GM23338 (cell line): ENCODE results near the gene VPS37C. TPM values are rescaled to one million over a fixed set of nuclear protein-coding genes. Genes with fewer than 3 reads are reported as not detected.

Experiments
- ATAC-seq: fragments of 200-7000 bp; cut with Tn5 transposase; 3 replicates; pipeline ENCODE4 v1.9.1; 2020
- DNase-seq: peaks from one replicate; pipeline ENCODE4 v3.0.0-alpha.2; 2015; ENCODE audit warnings: low spot score
- H2AFZ ChIP-seq: fragments of 200-600 bp; sonication (generic); 2 replicates; pipeline ENCODE4 v1.8.0; 2016; ENCODE audit warnings: antibody characterized with exemption, mild to moderate bottlenecking, moderate library complexity
- H3F3A ChIP-seq: fragments of 200-600 bp; sonication (generic); replicated peaks from 2 replicates; pipeline ENCODE4 v1.8.0; 2017; ENCODE audit warnings: antibody characterized with exemption, mixed run types, low read depth
- H3K27ac ChIP-seq: fragments of 200-600 bp; sonication (generic); 2 replicates; pipeline ENCODE4 v1.6.1; 2016; ENCODE audit warnings: low read depth
- H3K27me3 ChIP-seq: fragments of 200-600 bp; sonication (generic); 2 replicates; pipeline ENCODE4 v1.8.0; 2016; ENCODE audit warnings: mild to moderate bottlenecking, mixed run types, moderate library complexity; ENCODE audit not compliant: insufficient read depth
- H3K36me3 ChIP-seq: fragments of 200-600 bp; sonication (generic); 2 replicates; pipeline ENCODE4 v1.8.0; 2016; ENCODE audit warnings: mild to moderate bottlenecking; ENCODE audit not compliant: insufficient read depth
- H3K4me1 ChIP-seq: fragments of 200-600 bp; sonication (generic); 2 replicates; pipeline ENCODE4 v1.8.0; 2016; ENCODE audit warnings: mild to moderate bottlenecking, moderate library complexity; ENCODE audit not compliant: insufficient read depth
- H3K4me2 ChIP-seq: fragments of 200-600 bp; sonication (generic); 2 replicates; pipeline ENCODE4 v1.7.1; 2017; ENCODE audit warnings: mixed run types
- H3K4me3 ChIP-seq: fragments of 200-600 bp; sonication (generic); 2 replicates; pipeline ENCODE4 v1.6.1; 2016; ENCODE audit warnings: mixed run types
- H3K79me2 ChIP-seq: fragments of 200-600 bp; sonication (generic); replicated peaks from 2 replicates; pipeline ENCODE4 v1.8.0; 2017; ENCODE audit warnings: mild to moderate bottlenecking; ENCODE audit not compliant: insufficient read depth
- H3K9me2 ChIP-seq: fragments of 200-600 bp; sonication (generic); 2 replicates; pipeline ENCODE4 v1.8.0; 2017; ENCODE audit not compliant: insufficient read depth
- H4K20me1 ChIP-seq: fragments of 200-600 bp; sonication (generic); replicated peaks from 2 replicates; pipeline ENCODE4 v1.8.0; 2017; ENCODE audit warnings: mild to moderate bottlenecking; ENCODE audit not compliant: insufficient read depth
- H3K27ac Mint-ChIP-seq: 2 replicates; pipeline ENCODE4 v1.8.0; 2020; ENCODE audit warnings: inconsistent platforms, mild to moderate bottlenecking, moderate library complexity, mixed read lengths
- H3K27me3 Mint-ChIP-seq: 3 replicates; pipeline ENCODE4 v1.8.0; 2022; ENCODE audit warnings: low read depth, mild to moderate bottlenecking, moderate library complexity, mixed read lengths, inconsistent platforms; ENCODE audit not compliant: insufficient read depth, poor library complexity
- H3K36me3 Mint-ChIP-seq: 3 replicates; pipeline ENCODE4 v1.8.0; 2021; ENCODE audit warnings: low read depth, mild to moderate bottlenecking, inconsistent platforms, moderate library complexity, mixed read lengths
- H3K4me1 Mint-ChIP-seq: 3 replicates; pipeline ENCODE4 v1.8.0; 2020; ENCODE audit warnings: mild to moderate bottlenecking, inconsistent platforms, mixed read lengths
- H3K4me3 Mint-ChIP-seq: 3 replicates; pipeline ENCODE4 v1.8.0; 2021; ENCODE audit warnings: moderate library complexity, mild to moderate bottlenecking, inconsistent platforms, mixed read lengths
- H3K9me3 Mint-ChIP-seq: 3 replicates; pipeline ENCODE4 v1.8.0; 2020; ENCODE audit warnings: moderate library complexity, mild to moderate bottlenecking, inconsistent platforms, mixed read lengths
- CREB1 ChIP-seq: fragments of 250-450 bp; sonication (Bioruptor Pico); IDR thresholded peaks from 2 replicates; pipeline ENCODE4 v1.5.0; 2020; ENCODE audit warnings: low read depth, mild to moderate bottlenecking, moderate library complexity
- EZH2 ChIP-seq: fragments of 200-600 bp; sonication (generic); IDR thresholded peaks from one replicate; pipeline ENCODE4 v1.8.0; 2017; ENCODE audit warnings: antibody characterized with exemption, mild to moderate bottlenecking, low read depth; ENCODE audit not compliant: unreplicated experiment
- EZH2phosphoT487 ChIP-seq: fragments of 200-600 bp; sonication (generic); IDR thresholded peaks from one replicate; pipeline ENCODE4 v1.8.1; 2018; ENCODE audit warnings: antibody characterized with exemption; ENCODE audit not compliant: unreplicated experiment
- JUNB ChIP-seq: IDR thresholded peaks from one replicate; pipeline ENCODE4 v1.6.1; 2016; ENCODE audit warnings: antibody characterized with exemption; ENCODE audit not compliant: unreplicated experiment
- NANOG ChIP-seq: IDR thresholded peaks from 2 replicates; pipeline ENCODE4 v1.6.1; 2016; ENCODE audit warnings: antibody characterized with exemption, borderline replicate concordance
- POLR2AphosphoS5 ChIP-seq: IDR thresholded peaks from 2 replicates; pipeline ENCODE4 v1.6.1; 2016; ENCODE audit warnings: antibody characterized with exemption, low read depth
- STAT1 ChIP-seq: IDR thresholded peaks from one replicate; pipeline ENCODE4 v1.6.1; 2016; ENCODE audit warnings: antibody characterized with exemption; ENCODE audit not compliant: unreplicated experiment
- ZNF114 ChIP-seq: fragments of 250-450 bp; sonication (Bioruptor Pico); IDR thresholded peaks from 2 replicates; pipeline ENCODE4 v1.5.0; 2020; ENCODE audit warnings: mild to moderate bottlenecking, moderate library complexity
- ZNF331 ChIP-seq: fragments of 250-450 bp; sonication (Bioruptor Pico); IDR thresholded peaks from 2 replicates; pipeline ENCODE4 v1.5.0; 2020; ENCODE audit warnings: low read depth, mild to moderate bottlenecking, moderate library complexity
- polyA plus RNA-seq: library from polyadenylated mRNA; unstranded; fragments of >200 nt; fragmentation: Nextera tagmentation; extraction: Ambion mirVana; gene quantifications from 2 replicates; pipeline ENCODE4 v1.2.1, GENCODE V29; 2016
- total RNA-seq: library from RNA; depleted of rRNA; stranded (reverse); fragments of >200 nt; shearing (Covaris generic); gene quantifications from 2 replicates; pipeline ENCODE4 v1.2.3, GENCODE V29; 2014
- TF ChIP-seq, protein P1 (sequence below): fragments of 250-450 bp; sonication (Bioruptor Pico); IDR thresholded peaks from 2 replicates; pipeline ENCODE4 v1.5.0; 2020; ENCODE audit warnings: mild to moderate bottlenecking, moderate library complexity
- TF ChIP-seq, protein P2 (sequence below): IDR thresholded peaks from one replicate; pipeline ENCODE4 v1.6.1; 2018; ENCODE audit warnings: antibody characterized with exemption; ENCODE audit not compliant: unreplicated experiment
- TF ChIP-seq, protein P3 (sequence below): IDR thresholded peaks from 2 replicates; pipeline ENCODE4 v1.6.1; 2016; ENCODE audit warnings: antibody characterized with exemption
- TF ChIP-seq, protein P4 (sequence below), 2 experiments: fragments of 200-600 bp in 1 of 2; sonication (generic) in 1 of 2; conservative IDR thresholded peaks; 2 replicates each; pipeline versions ENCODE4 v1.5.1 to v1.6.1; 2016 to 2017; ENCODE audit warnings: antibody characterized with exemption in 2 of 2, low read depth in 2 of 2, mild to moderate bottlenecking in 2 of 2, moderate library complexity in 1 of 2

The VPS37C gene
- total and polyA plus RNA-seq, 2 experiments from 2014 or later: 8.8 to 19.4 TPM

DNA sequence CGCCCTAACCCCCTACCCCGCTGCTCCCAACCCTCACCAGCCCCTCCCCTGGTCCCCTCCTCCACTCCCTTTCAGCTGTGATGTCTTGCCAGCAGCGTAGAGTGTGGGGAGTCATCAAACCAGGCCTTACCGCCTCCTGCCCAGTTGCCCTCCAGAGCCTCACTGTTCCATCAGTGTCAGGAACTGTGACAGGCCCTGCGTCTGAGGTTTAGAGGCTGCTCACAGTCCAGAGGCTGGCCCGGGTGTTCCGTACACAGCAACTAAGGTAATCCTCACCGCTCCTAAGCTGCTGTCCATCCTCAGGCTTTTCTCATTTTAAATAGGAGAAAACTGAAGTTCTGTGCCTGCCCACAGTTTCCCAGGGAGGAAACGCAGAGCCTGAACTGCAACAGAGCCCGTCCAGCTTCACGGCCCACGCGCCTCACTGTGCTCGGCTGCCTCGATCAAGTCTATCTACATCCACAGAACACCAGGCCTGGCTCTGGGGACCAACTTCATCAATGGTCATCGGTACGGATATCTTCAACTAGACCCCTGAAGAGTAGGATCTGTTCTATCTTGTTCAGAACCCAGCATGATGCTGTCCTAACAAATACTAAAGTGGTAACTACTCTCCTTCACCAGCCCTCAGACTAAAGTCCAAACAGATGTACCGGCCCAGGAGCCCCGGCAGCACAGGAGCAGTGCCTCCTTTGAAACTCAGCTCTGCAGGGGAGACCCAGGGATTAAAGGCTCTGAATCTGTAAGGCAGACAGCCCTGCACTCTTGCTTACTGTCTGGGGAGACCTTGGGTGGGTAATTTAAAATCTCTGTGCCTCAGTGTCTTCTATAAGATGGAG is 10.3 kb downstream of the VPS37C start:
- ATAC-seq (peak; percentile 31), DNase-seq (peak; percentile 15)
- no peak for TF ChIP-seq CREB1
- TF ChIP-seq EZH2phosphoT487: no peak
- TF ChIP-seq, protein P1, sequence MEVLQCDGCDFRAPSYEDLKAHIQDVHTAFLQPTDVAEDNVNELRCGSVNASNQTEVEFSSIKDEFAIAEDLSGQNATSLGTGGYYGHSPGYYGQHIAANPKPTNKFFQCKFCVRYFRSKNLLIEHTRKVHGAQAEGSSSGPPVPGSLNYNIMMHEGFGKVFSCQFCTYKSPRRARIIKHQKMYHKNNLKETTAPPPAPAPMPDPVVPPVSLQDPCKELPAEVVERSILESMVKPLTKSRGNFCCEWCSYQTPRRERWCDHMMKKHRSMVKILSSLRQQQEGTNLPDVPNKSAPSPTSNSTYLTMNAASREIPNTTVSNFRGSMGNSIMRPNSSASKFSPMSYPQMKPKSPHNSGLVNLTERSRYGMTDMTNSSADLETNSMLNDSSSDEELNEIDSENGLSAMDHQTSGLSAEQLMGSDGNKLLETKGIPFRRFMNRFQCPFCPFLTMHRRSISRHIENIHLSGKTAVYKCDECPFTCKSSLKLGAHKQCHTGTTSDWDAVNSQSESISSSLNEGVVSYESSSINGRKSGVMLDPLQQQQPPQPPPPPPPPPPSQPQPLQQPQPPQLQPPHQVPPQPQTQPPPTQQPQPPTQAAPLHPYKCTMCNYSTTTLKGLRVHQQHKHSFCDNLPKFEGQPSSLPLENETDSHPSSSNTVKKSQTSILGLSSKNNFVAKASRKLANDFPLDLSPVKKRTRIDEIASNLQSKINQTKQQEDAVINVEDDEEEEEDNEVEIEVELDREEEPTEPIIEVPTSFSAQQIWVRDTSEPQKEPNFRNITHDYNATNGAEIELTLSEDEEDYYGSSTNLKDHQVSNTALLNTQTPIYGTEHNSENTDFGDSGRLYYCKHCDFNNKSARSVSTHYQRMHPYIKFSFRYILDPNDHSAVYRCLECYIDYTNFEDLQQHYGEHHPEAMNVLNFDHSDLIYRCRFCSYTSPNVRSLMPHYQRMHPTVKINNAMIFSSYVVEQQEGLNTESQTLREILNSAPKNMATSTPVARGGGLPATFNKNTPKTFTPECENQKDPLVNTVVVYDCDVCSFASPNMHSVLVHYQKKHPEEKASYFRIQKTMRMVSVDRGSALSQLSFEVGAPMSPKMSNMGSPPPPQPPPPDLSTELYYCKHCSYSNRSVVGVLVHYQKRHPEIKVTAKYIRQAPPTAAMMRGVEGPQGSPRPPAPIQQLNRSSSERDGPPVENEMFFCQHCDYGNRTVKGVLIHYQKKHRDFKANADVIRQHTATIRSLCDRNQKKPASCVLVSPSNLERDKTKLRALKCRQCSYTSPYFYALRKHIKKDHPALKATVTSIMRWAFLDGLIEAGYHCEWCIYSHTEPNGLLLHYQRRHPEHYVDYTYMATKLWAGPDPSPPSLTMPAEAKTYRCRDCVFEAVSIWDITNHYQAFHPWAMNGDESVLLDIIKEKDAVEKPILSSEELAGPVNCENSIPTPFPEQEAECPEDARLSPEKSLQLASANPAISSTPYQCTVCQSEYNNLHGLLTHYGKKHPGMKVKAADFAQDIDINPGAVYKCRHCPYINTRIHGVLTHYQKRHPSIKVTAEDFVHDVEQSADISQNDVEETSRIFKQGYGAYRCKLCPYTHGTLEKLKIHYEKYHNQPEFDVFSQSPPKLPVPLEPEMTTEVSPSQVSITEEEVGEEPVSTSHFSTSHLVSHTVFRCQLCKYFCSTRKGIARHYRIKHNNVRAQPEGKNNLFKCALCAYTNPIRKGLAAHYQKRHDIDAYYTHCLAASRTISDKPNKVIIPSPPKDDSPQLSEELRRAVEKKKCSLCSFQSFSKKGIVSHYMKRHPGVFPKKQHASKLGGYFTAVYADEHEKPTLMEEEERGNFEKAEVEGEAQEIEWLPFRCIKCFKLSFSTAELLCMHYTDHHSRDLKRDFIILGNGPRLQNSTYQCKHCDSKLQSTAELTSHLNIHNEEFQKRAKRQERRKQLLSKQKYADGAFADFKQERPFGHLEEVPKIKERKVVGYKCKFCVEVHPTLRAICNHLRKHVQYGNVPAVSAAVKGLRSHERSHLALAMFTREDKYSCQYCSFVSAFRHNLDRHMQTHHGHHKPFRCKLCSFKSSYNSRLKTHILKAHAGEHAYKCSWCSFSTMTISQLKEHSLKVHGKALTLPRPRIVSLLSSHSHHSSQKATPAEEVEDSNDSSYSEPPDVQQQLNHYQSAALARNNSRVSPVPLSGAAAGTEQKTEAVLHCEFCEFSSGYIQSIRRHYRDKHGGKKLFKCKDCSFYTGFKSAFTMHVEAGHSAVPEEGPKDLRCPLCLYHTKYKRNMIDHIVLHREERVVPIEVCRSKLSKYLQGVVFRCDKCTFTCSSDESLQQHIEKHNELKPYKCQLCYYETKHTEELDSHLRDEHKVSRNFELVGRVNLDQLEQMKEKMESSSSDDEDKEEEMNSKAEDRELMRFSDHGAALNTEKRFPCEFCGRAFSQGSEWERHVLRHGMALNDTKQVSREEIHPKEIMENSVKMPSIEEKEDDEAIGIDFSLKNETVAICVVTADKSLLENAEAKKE (CRISPR knock-in tag): no peak
- no peak for TF ChIP-seq ZNF114 (CRISPR knock-in tag)
- TF ChIP-seq, protein P2, sequence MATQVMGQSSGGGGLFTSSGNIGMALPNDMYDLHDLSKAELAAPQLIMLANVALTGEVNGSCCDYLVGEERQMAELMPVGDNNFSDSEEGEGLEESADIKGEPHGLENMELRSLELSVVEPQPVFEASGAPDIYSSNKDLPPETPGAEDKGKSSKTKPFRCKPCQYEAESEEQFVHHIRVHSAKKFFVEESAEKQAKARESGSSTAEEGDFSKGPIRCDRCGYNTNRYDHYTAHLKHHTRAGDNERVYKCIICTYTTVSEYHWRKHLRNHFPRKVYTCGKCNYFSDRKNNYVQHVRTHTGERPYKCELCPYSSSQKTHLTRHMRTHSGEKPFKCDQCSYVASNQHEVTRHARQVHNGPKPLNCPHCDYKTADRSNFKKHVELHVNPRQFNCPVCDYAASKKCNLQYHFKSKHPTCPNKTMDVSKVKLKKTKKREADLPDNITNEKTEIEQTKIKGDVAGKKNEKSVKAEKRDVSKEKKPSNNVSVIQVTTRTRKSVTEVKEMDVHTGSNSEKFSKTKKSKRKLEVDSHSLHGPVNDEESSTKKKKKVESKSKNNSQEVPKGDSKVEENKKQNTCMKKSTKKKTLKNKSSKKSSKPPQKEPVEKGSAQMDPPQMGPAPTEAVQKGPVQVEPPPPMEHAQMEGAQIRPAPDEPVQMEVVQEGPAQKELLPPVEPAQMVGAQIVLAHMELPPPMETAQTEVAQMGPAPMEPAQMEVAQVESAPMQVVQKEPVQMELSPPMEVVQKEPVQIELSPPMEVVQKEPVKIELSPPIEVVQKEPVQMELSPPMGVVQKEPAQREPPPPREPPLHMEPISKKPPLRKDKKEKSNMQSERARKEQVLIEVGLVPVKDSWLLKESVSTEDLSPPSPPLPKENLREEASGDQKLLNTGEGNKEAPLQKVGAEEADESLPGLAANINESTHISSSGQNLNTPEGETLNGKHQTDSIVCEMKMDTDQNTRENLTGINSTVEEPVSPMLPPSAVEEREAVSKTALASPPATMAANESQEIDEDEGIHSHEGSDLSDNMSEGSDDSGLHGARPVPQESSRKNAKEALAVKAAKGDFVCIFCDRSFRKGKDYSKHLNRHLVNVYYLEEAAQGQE: no peak
- TF ChIP-seq NANOG: no peak
- no peak for TF ChIP-seq STAT1
- no peak for TF ChIP-seq ZNF331 (CRISPR knock-in tag)
- TF ChIP-seq, protein P3, sequence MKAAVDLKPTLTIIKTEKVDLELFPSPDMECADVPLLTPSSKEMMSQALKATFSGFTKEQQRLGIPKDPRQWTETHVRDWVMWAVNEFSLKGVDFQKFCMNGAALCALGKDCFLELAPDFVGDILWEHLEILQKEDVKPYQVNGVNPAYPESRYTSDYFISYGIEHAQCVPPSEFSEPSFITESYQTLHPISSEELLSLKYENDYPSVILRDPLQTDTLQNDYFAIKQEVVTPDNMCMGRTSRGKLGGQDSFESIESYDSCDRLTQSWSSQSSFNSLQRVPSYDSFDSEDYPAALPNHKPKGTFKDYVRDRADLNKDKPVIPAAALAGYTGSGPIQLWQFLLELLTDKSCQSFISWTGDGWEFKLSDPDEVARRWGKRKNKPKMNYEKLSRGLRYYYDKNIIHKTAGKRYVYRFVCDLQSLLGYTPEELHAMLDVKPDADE: no peak
- no peak for TF ChIP-seq JUNB
- no peak for TF ChIP-seq POLR2AphosphoS5
- TF ChIP-seq, protein P4, sequence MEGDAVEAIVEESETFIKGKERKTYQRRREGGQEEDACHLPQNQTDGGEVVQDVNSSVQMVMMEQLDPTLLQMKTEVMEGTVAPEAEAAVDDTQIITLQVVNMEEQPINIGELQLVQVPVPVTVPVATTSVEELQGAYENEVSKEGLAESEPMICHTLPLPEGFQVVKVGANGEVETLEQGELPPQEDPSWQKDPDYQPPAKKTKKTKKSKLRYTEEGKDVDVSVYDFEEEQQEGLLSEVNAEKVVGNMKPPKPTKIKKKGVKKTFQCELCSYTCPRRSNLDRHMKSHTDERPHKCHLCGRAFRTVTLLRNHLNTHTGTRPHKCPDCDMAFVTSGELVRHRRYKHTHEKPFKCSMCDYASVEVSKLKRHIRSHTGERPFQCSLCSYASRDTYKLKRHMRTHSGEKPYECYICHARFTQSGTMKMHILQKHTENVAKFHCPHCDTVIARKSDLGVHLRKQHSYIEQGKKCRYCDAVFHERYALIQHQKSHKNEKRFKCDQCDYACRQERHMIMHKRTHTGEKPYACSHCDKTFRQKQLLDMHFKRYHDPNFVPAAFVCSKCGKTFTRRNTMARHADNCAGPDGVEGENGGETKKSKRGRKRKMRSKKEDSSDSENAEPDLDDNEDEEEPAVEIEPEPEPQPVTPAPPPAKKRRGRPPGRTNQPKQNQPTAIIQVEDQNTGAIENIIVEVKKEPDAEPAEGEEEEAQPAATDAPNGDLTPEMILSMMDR (conservative IDR thresholded peaks at IDR 0.05; ENCODE audit: low read depth in 2 of 2): no peak
- TF ChIP-seq EZH2: no peak
- Histone ChIP-seq H3K4me3 (no peak overlapping the region), H3K4me1 (peaks cover 19% of the 10 kb centered on the region), H3F3A (no peaks in the 10 kb centered on the region), H4K20me1 (peaks cover 46% of the 10 kb centered on the region), H3K27ac (peak overlapping the region; percentile 47; the same call in 1 of the 2 replicates), H3K27me3 (no peaks in the 10 kb centered on the region), H2AFZ (no peak overlapping the region), H3K36me3 (no peaks in the 10 kb centered on the region), H3K4me2 (peak overlapping the region; percentile 71; the same call in 1 of the 2 replicates), H3K79me2 (peaks cover 90% of the 10 kb centered on the region), H3K9me2 (no peaks in the 10 kb centered on the region)
- Mint-ChIP-seq H3K27ac (peak overlapping the region; percentile 54), H3K4me1 (peaks cover 67% of the 10 kb centered on the region), H3K4me3 (no peak overlapping the region), H3K27me3 (peaks cover 13% of the 10 kb centered on the region), H3K9me3 (no peaks in the 10 kb centered on the region), H3K36me3 (no peaks in the 10 kb centered on the region)
